GM12873 (cell line): ENCODE data around the gene TDRD9.

Experiments
- TF ChIP-seq, protein P1 (sequence below): IDR thresholded peaks from 2 replicates; pipeline ENCODE4 v1.5.1; 2012; ENCODE audit warnings: low read depth, mild to moderate bottlenecking, moderate library complexity, low read length, control low read depth; ENCODE audit not compliant: insufficient read depth; ENCODE audit errors: missing control alignments

TDRD9 gene

DNA sequence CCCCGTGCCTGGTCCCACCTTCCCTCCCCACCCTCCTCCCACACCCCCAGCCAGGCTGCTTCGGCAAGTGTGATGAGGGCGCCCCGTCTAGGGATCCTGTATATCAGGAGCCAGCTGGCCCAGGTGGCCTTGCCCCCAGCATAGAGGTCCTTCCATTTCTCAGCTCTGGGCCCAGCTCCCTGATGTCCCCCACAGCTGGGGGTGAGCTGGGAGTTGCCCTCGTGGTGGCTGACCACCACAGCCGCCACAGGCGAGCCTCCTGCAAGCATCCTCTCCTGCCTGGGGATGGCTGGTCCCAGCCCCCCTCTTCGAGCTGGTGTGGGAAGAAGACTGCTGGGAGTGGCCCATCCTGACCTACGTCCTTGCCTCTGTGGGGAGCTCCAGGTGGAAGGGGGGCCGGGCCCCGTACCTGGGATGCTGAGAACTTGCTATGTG is 164.7 kb downstream of the TDRD9 start:
- TF ChIP-seq, protein P1, sequence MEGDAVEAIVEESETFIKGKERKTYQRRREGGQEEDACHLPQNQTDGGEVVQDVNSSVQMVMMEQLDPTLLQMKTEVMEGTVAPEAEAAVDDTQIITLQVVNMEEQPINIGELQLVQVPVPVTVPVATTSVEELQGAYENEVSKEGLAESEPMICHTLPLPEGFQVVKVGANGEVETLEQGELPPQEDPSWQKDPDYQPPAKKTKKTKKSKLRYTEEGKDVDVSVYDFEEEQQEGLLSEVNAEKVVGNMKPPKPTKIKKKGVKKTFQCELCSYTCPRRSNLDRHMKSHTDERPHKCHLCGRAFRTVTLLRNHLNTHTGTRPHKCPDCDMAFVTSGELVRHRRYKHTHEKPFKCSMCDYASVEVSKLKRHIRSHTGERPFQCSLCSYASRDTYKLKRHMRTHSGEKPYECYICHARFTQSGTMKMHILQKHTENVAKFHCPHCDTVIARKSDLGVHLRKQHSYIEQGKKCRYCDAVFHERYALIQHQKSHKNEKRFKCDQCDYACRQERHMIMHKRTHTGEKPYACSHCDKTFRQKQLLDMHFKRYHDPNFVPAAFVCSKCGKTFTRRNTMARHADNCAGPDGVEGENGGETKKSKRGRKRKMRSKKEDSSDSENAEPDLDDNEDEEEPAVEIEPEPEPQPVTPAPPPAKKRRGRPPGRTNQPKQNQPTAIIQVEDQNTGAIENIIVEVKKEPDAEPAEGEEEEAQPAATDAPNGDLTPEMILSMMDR, result no peak

DNA sequence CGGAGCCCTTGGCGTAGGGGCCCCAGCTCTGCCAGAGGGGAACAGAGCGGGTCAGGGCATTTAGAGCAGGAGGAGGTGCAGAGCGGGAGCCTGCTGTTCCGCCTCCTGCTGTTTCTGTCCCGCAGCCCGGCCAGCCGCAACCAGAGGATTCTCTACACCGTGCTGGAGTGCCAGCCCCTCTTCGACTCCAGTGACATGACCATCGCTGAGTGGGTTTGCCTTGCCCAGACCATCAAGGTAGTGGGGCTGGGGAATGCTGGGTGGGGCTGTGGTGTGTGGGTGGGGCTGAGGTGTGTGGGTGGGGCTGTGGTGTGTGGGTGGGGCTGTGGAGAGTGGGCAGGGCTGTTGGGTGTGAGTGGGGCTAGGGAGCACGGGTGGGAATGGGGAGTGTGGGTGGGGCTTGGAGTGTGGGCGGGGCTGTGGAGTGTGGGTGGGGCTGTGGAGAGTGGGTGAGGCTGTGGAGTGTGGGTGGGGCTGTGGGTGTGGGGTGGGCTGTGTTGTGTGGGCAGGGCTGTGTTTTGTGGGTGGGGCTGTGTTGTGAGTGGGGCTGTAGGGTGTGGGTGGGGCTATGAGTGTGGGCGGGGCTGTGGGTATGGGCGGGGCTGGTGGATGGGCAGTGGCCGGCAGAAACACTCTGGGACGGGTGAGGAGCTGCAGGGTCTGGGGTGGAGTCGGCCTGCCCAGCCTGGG is 165.3 kb downstream of the TDRD9 start:
- TF ChIP-seq, protein P1, result no peak

DNA sequence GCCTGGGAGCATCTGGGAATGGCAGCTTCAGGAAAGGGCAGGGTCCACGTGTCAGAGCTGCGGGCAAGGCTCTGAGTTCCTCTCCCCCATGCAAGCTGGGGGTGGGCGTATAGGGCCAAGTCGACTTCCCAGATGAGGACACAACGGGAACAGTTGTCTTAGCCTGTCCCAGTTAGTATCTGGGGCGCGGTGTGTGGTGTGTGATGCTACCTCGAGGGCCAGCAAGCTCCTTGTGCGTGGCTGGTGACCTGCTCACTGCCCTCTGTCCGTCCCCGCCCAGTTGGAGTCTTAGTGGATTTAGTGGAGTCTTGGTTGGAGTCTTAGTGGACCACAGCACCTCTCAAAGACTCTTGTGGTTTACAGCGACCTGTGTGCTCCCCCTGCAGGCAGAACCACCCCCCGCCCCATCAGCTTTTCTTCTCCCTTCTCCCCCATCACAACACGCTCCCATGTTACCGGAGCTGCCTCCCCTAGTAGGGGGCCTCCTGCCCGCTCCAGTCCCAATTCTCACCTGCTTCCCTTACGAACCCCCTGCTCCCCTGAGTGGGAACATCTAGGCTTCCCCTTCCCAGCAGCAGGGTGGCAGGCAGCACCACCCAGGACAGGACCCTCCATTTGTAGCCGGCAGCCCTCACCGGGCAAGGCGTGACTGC is 165.9 kb downstream of the TDRD9 start:
- TF ChIP-seq, protein P1, result no peak

DNA sequence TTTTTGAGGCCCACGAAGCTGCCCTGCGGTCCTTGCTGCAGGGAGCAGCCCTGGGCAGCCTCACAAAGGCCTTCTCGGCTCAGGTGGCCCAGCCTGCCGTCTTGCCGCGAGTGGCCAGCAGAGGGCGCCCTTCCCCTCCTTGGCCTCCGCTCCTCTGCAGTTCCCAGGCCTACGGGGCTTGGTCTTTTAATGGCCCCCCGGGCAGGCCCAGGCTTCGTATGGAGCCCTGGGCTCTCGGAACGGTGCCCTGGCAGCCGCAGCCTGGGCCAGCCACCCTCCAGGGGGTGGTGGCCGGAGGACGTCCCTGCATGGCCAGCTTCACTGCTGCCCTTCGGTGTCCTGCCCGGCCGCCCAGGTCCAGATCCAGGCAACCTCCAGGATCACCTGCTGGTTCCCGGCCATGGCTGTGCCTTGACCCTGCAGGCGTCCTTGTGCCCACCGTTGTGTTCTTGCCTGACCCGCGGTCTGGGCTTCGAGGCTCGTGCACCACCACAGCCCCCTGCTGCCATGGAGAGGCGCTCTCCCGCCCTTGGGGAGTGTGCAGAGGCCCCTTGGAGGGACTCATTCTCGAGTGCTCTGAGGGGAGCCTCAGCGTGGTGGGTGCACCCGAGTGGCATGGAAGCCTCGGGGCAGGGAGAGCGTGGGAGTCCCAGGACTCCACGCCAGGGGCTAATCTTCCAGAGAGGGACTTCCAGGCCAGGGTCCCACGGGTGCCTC is 166.6 kb downstream of the TDRD9 start:
- TF ChIP-seq, protein P1, result peak; percentile 94

DNA sequence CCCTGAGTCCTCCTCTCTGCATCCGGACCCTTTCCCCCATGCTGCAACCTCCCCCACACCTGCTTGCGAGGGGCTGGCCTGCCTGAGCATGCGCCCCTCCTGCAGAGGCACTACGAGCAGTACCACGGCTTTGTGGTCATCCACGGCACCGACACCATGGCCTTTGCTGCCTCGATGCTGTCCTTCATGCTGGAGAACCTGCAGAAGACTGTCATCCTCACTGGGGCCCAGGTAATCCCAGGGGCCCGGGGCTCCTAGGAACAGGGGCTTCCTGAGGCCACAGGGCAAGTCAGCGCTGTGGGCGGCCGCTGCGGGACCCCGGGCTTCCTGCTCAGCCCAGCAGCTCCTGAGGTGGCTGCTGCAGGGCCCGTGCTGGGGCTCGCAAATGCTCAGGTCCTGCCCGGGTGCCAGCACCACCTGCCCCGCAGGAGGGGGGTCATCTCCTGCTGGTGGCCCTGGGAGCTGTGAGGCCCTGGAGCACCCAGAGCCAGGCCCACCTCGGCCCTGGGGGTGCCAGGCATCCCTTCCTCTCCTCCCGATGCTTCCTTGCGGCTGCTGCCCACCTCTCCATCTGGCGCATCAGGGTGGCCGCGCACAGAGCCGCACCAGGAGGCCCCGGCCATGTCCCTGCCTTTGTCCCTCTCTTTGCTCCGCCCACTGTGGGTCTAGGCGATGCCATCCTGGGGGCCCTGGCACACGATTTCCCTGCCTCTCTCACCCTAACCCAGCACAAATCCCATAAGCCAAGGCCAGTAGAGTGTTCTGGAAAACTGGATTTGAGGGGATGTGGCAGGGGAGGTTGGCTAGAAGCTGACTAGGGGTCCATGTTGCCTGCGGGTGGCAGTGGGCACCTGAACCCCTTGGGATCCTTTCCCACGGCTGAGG is 167.4 kb downstream of the TDRD9 start:
- TF ChIP-seq, protein P1, result no peak

DNA sequence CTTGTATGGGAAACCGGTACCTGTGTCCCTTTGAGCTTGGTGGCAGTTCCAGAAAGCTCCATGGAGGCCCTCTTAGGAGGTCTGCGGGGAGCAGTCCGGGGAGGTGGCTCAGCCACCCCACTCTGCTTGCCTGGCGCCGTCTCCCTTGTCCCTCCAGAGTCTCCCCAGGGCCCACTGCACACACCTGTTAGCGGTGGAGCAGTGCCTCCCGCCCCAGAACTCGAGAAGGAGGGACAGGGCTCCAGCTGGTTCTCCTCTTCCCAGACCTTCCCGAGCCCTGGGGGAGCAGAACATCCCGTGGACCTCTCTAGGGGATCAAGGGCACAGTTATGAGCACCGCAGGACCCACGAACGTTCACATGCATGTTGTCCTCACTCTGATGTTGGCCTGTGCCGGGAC is 168.1 kb downstream of the TDRD9 start:
- TF ChIP-seq, protein P1, result no peak
